ENCODE measurements around the gene TMUB1. TPM values are rescaled to one million over a fixed set of nuclear protein-coding genes. Genes with fewer than 3 reads are reported as not detected.

The TMUB1 gene
- total RNA-seq, 1 experiment from 2014 or later: 45.4 TPM

DNA sequence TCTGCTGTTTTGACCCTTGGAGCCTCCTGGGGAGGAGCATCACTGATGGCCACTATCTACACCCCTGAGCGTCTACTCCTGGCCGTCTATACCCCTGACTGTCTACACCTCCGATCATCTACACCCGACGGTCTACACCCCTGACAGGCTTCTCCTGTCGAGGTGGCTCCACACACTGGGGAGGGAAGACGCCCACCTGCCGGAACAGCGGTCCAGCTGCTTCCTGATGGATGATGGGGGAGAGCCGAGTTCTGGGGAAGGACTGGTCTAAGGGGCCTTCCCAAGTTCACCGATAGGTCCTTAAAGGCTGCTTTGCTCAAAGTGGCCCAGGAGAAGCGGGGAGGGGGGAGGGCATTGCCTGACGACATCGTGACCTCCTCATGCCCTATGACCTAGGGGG lies 44.9 kb upstream of the TMUB1 start:
- Histone ChIP-seq H3K79me1 (ENCODE audit: insufficient read depth, low read depth, low read length, poor library complexity, severe bottlenecking) (no peaks in the 10 kb centered on the region), H3K9ac (ENCODE audit: extremely low read depth, insufficient read length, low read length) (no peak overlapping the region), H3K4ac (ENCODE audit: low read depth, low read length) (no peak overlapping the region), H2AFZ (ENCODE audit: low read length) (no peak overlapping the region), H3K27ac (ENCODE audit: insufficient read length, low read depth, low read length) (no peak overlapping the region), H3K79me2 (ENCODE audit: insufficient read depth, low read length) (no peaks in the 10 kb centered on the region), H3K18ac (ENCODE audit: insufficient read length, low read depth, low read length) (no peak overlapping the region), H3K4me2 (ENCODE audit: insufficient read depth, insufficient read length, low read length) (no peak overlapping the region), H4K5ac (ENCODE audit: insufficient read length, low read depth, low read length) (no peak overlapping the region), H3K14ac (ENCODE audit: insufficient read depth, low read length) (no peak overlapping the region), H4K20me1 (ENCODE audit: control insufficient read depth, insufficient read depth, insufficient read length) (no peaks in the 10 kb centered on the region), H3T11ph (ENCODE audit: low read length) (no peak overlapping the region), H4K8ac (replicated peaks; ENCODE audit: insufficient read length, low read depth, low read length) (no peak overlapping the region), H2AK5ac (ENCODE audit: insufficient read length, low read length) (no peak overlapping the region), H3K27me3 (ENCODE audit: insufficient read depth, low read length) (no peaks in the 10 kb centered on the region), H3K23me2 (ENCODE audit: insufficient read length, low read depth, low read length, poor library complexity, severe bottlenecking) (peaks cover 10% of the 10 kb centered on the region), H2BK5ac (ENCODE audit: insufficient read length, low read length) (no peak overlapping the region), H2BK12ac (ENCODE audit: insufficient read length, low read depth, low read length) (no peak overlapping the region), H2BK120ac (ENCODE audit: low read depth, low read length, poor library complexity, severe bottlenecking) (no peak overlapping the region), H2BK20ac (ENCODE audit: low read depth, low read length, poor library complexity, severe bottlenecking) (no peak overlapping the region), H3K9me3 (ENCODE audit: control insufficient read depth, low read depth, low read length) (no peaks in the 10 kb centered on the region), H3K56ac (ENCODE audit: insufficient read length, low read depth, low read length) (no peak overlapping the region), H4K91ac (ENCODE audit: insufficient read length, low read depth, low read length) (no peak overlapping the region), H3K23ac (ENCODE audit: insufficient read length, low read depth, low read length) (no peak overlapping the region), H2BK15ac (ENCODE audit: low read depth, low read length) (no peak overlapping the region), H3K4me1 (ENCODE audit: insufficient read depth, low read length) (peaks cover 3% of the 10 kb centered on the region; the same call in 1 of the 2 replicates)
- Mint-ChIP-seq H3K27me3 (ENCODE audit: low read depth) (peaks cover 16% of the 10 kb centered on the region), H3K27ac (peak overlapping the region in 1 of 3 experiments; percentile 72; a peak in 1 of 7 replicates), H3K9me3 (no peaks in the 10 kb centered on the region; a peak in 1 of 5 replicates), H3K4me3 (no peak overlapping the region; a peak in 1 of 5 replicates), H3K36me3 (ENCODE audit: insufficient read depth in 1 of 3, low read depth in 3 of 3) (peaks cover 34 to 58% (median 34%) of the 10 kb centered on the region in 3 experiments), H3K4me1 (peaks cover 19 to 26% of the 10 kb centered on the region in 2 experiments)
- no peak for DNase-seq
- no CpG with 5 or more reads among the region's 14 CpGs for WGBS (ENCODE audit: extremely low coverage, insufficient read length, low lambda C conversion rate)
- TF ChIP-seq CTCF (conservative IDR thresholded peaks at IDR 0.05): no peak

Data from H9 (cell line).